ENCODE results near the gene NOB1.

The NOB1 gene

GRCh38 chr16:69721441-69721957 is 33.2 kb downstream of the NOB1 start:
- no peak for DNase-seq

DNA sequence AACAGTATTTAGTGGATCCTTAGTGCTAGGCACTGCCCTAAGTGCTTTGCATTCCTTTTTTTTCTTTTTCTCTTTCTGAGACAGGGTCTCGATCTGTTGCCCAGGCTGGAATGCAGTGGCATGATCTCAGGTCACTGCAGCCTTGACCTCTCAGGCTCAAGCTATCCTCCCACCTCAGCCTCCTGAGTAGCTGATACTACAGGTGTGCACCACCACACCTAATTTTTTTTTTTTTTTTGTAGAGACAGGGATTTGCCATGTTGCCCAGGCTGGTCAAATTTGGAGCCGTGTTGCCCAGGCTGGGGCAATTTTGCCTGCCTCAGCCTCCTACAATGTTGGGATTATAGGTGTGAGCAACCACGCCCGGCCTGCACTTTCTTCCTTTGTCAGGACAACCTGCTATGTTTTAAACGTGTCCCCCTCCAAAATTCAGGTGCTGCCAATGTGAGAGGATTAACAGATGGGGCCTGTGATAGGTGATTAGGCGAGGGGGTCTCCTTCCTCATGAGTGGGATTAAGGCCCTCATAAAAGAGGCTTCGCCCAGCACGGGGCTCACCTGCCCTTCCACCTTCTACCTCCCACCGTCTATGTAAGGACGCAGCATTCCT is 33.8 kb downstream of the NOB1 start:
- DNase-seq, result no peak

GRCh38 chr16:69718111-69718764 is 36.5 kb downstream of the NOB1 start:
- DNase-seq, result no peak

GRCh38 chr16:69717066-69717465 is 37.7 kb downstream of the NOB1 start:
- DNase-seq, result peak in 3 of 58 donors; percentile 6 to 14 (median 10)

DNA sequence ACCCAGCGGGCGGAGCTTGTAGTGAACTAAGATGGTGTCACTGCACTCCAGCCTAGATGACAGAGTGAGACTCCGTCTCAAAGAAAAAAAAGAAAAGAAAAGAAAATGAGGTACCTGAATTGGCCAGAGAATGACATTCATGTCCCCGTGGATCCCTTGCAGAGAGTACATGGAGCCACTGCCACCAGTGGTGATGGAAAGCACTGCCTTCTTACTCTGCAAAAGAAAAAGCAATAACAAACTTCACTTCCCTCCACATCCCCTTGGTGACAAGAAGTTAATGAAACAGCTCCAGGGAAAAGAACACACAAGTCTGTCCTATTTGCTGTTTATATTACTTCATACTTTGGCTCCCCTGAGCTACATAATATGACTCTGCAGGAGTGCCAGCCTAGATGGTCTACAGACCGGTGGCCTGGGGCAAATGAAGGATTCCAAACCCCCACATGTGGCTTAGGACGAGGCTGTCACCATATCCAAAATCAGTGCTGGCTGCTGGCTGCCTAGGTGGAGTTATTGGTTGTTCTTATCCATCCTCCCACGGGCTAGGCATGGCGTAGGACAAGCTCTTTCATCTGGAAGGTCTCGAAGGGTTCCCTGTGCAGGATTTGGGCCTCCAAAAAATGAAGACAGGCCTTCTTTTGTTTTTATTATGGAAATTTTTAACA is 41.7 kb downstream of the NOB1 start:
- DNase-seq, result no peak

GRCh38 chr16:69712277-69712676 is 42.4 kb downstream of the NOB1 start:
- no peak for DNase-seq

DNA sequence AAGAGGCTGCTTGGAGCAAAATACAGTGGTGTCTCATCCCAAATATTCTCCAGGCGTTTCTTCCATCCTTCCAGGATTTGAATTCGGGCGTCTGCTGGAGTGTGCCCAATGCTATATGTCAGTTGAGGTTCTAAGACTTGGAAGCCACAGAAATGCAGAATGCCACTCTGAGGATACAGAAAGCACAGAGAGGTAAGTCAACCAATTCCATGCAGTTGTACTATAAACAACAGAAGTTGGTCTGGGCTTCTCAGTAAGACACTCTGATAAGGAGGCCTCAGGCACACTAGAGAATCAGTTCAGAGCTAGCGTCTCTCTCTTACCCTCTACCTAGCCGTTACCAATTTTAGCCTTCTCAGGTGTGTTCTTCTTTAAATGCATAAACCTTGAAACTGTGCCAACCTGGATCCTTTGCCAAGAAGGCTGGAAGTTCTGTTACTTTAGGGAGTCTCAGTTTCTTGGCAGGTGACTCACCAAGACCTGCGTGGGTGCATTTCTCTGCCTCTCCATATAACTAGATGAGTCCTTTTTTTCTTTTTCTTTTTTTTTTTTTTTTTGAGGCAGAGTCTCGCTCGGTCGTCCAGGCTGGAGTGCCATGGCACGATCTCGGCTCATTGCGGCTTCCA is 43.5 kb downstream of the NOB1 start:
- DNase-seq, result peak in 1 of 58 donors; percentile 9

DNA sequence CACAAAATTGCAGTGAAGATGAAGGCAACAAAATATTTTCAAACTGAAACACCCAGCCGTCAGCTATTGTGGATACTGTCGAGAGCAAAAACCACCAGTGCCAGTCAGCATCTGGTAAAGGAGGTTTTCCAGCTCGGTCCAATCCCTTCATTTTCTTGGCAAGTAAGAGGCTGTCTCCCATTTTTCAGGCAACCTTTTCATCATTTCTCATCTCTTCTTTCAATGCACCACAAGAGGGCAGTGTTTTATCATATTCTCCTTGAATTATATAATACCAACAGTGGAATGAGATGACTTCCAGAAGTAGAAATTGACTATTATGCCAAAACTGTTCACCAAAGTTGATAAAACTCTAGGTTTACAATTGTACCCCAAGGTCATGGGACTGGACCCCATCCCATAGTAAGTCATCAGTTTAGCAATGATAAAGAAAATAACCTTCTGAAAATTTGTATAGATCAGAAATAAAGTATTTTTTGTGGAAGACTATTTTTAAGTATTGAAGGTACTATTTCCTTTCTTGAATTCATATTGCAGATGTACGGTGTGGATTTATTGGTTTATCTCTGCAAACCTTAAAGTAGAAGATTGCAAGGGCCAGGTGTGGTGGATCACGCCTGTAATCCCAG is 45.2 kb downstream of the NOB1 start:
- DNase-seq, result peak in 3 of 58 donors; percentile 7 to 70 (median 59)

GRCh38 chr16:69707920-69708683 is 46.6 kb downstream of the NOB1 start:
- DNase-seq, result no peak

DNA sequence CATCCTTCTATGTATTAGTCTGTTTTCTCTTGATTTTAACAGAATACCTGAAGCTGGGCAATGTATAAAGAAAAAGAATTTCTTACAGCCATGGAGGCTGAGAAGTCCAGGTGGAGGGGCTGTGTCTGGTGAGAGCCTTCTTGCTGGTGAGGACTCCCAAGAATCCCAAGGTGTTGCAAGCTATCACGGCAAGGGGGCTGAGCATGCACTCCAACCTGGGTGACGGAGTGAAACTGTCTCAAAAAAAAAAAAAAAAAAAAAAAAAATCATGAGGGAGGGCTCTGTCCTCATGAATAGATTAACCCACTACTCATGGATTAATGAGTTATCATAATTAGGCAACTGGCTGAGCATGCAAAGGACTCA is 47.8 kb downstream of the NOB1 start:
- DNase-seq, result no peak

GRCh38 chr16:69706256-69706974 is 48.3 kb downstream of the NOB1 start:
- DNase-seq, result no peak

DNA sequence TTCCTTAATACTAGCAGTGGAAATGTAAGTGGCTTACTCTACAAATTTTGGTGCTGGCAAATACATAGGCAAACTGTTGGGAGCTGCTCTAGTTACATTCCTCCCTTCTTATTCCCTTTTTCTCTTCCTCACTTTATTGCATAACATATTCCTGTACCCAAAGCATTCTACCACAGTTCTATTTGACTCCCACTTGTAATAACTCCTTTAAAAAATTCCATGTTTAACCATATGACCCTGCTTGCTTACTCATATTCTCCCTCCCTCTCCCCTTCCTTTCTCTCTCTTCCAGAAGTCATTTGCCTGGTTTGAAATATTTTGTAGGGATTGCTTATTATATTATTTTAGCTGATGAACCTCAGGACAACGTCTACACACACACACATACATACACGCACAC is 51.1 kb downstream of the NOB1 start:
- no peak for DNase-seq

GRCh38 chr16:69701866-69702265 is 52.9 kb downstream of the NOB1 start:
- no peak for DNase-seq

GRCh38 chr16:69701452-69701851 is 53.3 kb downstream of the NOB1 start:
- DNase-seq, result no peak

DNA sequence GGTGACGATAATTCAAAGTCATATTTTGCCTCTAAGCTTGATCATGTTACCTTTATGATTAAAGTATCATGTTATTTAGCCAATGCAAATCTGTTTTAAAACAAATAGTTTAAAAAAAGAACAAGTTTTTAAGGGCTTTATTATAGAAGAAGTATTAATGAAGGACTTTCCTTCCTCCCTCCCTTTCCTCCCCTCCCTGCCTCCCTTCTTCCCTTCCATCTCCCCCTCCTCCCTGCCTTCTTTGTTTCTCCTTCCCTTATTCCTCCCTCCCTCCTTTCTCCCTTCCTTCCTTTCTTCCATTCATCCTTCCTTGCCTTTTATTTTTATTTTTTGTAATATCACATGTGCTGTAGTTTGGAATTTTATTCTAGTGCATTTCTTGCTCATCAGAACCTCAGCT is 54.8 kb downstream of the NOB1 start:
- no peak for DNase-seq

DNA sequence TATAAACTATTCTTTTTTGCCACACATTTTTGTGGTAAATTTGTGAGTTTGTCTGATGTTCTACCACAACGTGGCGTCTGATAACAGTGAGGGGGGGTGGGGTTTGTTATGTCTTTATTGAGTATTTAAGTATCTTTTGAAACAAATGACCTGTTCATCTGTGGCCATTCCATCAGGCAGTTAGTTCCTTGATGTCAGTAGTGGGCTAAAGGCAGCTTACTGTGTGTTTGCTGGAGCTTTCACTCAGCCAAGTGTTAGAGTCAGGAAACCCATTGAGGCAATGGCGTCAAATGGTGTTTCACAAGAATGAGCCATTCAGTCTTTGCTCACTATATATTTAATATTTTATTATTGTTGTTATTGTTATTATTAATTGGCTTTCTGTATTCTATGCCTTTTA is 56.3 kb downstream of the NOB1 start:
- no peak for DNase-seq

GRCh38 chr16:69693916-69694315 is 60.8 kb downstream of the NOB1 start:
- no peak for DNase-seq

DNA sequence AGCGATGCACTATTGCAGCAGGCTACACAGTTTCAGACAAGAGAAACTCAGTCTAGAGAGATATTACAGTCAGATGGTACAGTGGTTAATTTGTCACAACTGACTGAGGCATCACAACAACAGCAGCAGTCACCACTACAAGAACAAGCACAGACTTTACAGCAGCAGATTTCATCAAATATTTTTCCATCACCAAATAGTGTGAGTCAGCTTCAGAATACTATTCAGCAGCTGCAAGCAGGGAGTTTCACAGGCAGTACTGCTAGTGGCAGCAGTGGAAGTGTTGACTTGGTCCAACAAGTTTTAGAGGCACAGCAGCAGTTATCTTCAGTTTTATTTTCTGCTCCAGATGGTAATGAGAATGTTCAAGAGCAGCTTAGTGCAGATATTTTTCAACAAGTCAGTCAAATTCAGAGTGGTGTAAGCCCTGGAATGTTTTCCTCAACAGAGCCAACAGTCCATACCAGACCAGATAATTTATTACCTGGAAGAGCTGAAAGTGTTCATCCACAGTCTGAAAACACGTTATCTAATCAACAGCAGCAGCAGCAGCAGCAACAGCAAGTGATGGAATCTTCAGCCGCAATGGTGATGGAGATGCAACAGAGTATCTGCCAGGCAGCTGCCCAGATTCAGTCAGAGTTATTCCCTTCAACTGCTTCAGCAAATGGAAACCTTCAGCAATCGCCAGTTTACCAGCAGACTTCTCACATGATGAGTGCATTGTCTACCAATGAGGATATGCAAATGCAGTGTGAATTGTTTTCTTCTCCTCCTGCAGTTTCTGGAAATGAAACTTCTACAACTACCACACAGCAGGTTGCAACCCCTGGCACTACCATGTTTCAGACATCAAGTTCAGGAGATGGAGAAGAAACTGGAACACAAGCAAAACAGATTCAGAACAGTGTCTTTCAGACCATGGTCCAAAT is 62.5 kb downstream of the NOB1 start:
- DNase-seq, result peak in 5 of 58 donors; percentile 1 to 49 (median 20)

Measured in anterior cingulate cortex (tissue), 58 donors.